Epithelial cell of proximal tubule (primary cell): ENCODE data around the gene SRM. TPM values are rescaled to one million over a fixed set of nuclear protein-coding genes. Genes with fewer than 3 reads are reported as not detected.
"Not testable (repeated sequence)": the region's sequence is repeated elsewhere in the genome, so short reads cannot be mapped to it uniquely, and the experiment has no call there.

Experiments
- DNase-seq: peaks from one replicate; pipeline ENCODE4 v3.0.0-alpha.2; 2011; ENCODE audit warnings: low read depth
- H3K4me3 ChIP-seq: 2 replicates; pipeline ENCODE4 v1.5.1; 2011; ENCODE audit warnings: low read depth, mild to moderate bottlenecking, low read length
- CTCF ChIP-seq: conservative IDR thresholded peaks from 2 replicates; pipeline ENCODE4 v1.5.1; 2012; ENCODE audit warnings: low read depth, mild to moderate bottlenecking, low read length
- total RNA-seq: library from RNA; depleted of rRNA; stranded (reverse); fragments of >200 nt; gene quantifications from 2 replicates; pipeline ENCODE4 v1.2.3, GENCODE V29; 2015

SRM gene
- total RNA-seq = 78.0 and 110 TPM in 2 replicates

GRCh38 chr1:11059968-11060830, at the start of gene SRM:
SRM (minus strand) TSS chr1:11060018; CDS start chr1:11059943, 75 bp downstream.
- peak within 1 kb of the TSS; percentile 94 for H3K4me3 ChIP-seq
- DNase-seq = no peak
- TF ChIP-seq CTCF = no peak

DNA sequence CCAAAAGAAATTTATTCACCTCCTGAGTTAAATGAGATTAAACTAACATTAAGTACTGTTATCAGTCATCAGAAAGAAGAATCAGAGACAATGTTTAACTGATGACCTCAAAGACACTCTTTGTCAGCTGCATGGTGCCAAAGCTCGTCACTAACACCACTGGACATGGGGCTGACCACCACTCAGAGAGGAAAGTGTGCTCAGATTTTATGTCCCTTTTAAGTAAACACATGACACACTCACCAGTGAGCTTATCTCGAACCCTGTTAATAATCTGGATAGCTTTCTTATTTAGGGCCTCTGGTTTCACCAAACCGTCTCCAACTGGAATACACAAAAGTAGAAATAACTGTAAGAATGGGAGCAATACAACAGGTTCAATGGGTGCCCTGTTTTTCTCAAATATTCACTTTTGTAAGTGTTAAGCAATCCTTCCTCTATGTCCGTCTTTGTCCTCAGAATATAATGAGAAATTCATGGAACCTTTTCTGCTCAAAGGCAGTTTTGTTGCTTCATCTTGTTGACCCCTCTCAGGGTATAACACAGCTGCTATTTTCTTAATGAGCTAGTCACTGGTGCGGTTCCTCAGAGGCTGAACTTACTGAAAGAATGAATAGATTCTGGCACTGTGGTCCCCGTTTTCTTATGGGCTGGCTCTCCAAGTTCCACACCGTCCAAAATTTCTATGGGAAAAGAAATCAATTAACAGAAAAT, 49.4 kb upstream of the SRM start:
- no peak overlapping the region for H3K4me3 ChIP-seq
- DNase-seq = no peak
- no peak for TF ChIP-seq CTCF

- no peak for TF ChIP-seq CTCF
- DNase-seq = no peak
- H3K4me3 ChIP-seq = no peak overlapping the region
These were observed 47.8 kb upstream of the SRM start for GRCh38 chr1:11107599-11107998.

GRCh38 chr1:11105586-11105985, 45.8 kb upstream of the SRM start:
- DNase-seq = no peak
- no peak overlapping the region for H3K4me3 ChIP-seq
- no peak for TF ChIP-seq CTCF

- DNase-seq = no peak
- TF ChIP-seq CTCF = no peak
These were observed 41.5 kb upstream of the SRM start for GRCh38 chr1:11101347-11101746.

GRCh38 chr1:11100806-11101205, 41.0 kb upstream of the SRM start:
- not testable (repeated sequence) for H3K4me3 ChIP-seq, DNase-seq

More at GRCh38 chr1:11101347-11101746, 41.5 kb upstream of the SRM start:
- no peak overlapping the region for H3K4me3 ChIP-seq

GRCh38 chr1:11100149-11100493, 40.3 kb upstream of the SRM start:
- TF ChIP-seq CTCF = no peak
- no peak for DNase-seq
- peak overlapping the region; percentile 98 for H3K4me3 ChIP-seq
